Activated T-cell treated with anti-CD3 and anti-CD28 coated beads for 4 hours (primary cell): ENCODE results near the gene RAB17.

Source experiments
- DNase-seq: peaks from one replicate; pipeline ENCODE4 v3.0.0-alpha.2; 2020

Gene RAB17

DNA sequence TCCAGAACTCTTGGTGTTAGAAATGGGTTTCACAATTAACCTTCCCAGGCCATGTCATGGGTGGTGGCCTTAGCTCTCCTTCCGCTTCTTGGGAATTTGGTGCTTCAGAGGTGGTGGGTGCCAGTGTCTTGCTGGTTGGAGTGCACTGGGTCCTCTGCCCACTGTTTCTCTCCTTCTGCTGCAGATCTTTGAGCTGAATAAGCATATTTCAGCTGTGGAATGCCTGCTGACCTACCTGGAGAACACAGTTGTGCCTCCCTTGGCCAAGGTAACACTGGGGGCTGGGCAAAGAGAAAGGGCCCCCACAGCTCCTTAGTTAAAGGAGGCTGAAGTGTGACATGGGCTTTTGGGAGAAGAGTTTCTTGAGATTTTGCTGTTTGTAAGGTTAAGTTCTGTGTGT, 56.2 kb downstream of the RAB17 start:
- DNase-seq: no peak

DNA sequence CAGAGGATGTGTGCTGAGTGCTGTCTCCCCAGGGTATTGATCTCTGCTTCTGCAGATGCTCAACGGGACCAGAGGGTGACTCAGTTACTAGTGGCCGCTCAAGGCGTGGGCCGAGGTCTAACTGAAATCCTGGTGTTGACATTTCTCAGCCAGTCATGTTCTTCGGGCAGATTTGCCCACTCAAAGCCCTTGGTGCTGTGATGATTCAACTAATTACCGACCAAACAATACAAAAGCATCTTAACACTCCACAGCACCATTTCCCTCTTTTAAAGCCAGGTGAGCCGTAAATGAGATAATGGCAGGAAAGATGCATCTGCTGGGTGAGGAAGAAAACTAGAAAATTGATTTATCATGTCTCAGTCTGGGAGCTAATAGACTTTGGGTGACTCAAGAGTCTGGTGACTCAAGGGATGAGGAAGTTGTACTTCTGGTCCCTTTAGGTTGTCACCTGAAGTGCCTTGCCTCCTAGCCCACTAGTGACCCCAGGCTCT, 56.8 kb downstream of the RAB17 start:
- DNase-seq: no peak

DNA sequence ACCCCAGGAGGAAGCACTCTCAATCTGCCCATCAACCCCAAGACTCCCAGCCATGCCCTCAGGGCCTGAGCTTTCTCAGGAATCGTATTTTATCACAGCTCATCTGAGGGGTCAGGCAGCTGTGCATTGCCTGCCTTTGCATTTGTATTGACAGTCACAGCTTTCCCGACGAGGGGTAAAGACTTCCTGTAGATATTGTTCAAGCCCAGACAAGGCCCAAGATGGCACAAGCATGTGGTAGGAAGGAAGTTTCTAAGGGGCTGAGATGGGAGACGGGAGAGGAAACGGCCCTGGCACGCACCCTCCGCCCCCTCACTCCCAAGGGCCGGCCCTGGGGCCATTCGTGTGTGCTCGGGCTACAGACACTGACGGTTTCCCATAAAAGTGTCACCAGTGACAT, 58.4 kb downstream of the RAB17 start:
- no peak for DNase-seq

GRCh38 chr2:237530472-237531433, 59.8 kb downstream of the RAB17 start:
- no peak for DNase-seq

DNA sequence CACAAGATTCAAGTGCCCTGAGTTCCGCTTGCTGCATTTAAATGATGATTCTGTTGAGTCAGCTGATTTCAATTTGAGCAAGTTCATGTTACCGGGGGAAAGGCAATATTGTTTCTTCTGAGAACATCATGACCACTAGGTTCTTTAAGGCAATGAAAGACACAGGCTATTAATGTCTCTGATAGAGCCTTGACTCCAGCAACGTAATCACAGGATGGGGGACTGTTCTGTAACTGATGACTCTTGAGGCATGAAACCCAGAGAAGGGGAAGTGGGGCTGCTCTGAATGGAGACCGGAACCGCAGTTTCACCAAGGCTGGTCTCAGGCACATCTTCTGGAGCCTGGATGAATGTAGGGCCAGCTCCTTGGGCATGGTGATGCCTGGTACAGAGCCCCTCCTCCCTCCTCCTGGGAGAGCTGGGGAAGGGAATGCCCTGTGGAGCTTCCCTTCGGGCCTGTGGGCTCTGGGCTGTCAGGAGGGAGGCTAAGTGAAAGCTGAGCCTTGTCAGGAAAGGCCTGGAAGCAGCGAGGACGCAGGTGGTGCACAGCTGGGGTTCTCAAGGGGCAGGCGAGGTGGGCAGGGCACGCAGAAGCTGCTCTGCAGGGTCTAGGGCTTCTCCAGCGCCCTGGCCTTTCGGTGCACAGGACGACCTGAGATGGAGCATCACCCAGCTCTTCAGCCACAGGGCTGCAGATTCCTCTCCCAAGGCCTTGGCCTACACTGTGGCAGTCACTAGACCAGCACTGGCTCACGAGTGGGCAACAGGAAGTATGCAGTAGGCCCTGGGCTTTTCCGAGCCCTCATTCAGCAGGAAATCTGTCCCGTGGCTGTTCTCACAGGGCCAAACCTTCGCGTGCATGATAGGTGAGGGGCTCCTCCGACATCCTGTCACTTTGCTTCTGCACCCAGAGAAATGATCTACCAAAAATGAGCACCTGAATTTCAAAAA, 60.8 kb downstream of the RAB17 start:
- DNase-seq: no peak

DNA sequence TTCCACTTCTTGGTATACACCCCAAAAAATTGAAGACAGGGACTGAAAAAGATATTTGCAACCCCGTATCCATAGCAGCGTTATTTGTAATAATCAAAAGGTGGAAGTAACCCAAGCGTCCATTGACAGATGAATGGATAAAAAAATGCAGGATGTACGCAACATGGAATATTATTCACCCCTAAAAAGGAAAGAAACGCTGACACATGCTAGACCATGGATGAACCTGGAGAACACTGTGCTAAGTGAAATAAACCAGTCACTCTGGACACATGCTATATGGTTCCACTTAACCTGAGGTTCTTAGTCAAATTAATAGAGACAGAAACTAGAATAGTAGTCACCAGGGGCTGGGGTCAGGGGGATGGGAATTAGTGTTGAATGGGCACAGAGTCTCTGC, 62.8 kb downstream of the RAB17 start:
- no peak for DNase-seq

DNA sequence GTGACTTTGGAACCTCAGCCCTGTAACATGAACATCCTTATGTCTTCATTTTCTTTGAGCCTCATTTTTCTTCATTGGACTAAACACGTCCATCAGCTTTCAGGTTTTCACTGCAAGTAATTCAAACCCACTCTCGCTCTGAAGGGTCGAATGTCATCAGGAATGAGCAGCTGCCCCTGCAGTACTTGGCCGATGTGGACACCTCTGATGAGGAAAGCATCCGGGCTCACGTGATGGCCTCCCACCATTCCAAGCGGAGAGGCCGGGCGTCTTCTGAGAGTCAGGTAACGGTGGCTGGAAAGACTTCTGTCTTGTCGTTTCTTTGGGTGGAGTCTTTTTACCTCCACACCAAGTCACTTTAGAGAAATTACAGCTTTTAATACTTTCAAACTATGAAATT, 63.3 kb downstream of the RAB17 start:
- no peak for DNase-seq

- no peak for DNase-seq
These were observed 64.9 kb downstream of the RAB17 start for GRCh38 chr2:237525559-237526157.

DNA sequence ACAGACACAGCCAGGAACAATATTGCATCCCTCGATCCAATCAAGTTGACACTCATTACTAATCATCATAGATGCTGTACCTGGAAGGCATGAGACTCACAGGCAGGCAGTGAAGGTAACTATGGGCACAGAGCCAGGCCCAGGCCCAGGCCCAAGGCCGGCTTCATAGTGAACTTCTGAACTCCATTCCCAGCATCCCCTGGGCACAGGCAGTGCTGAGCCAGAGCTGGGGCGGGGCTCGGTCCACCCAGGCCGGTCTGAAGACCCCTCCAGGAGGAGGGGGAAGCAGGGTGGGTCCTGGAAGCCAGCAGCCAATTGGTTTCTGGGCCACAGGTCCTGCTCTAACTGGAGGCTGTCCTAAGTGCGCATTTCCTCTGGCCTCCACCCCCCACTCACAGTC, 65.9 kb downstream of the RAB17 start:
- DNase-seq: no peak
